ENCODE data around the gene MAN1A2.

DNA sequence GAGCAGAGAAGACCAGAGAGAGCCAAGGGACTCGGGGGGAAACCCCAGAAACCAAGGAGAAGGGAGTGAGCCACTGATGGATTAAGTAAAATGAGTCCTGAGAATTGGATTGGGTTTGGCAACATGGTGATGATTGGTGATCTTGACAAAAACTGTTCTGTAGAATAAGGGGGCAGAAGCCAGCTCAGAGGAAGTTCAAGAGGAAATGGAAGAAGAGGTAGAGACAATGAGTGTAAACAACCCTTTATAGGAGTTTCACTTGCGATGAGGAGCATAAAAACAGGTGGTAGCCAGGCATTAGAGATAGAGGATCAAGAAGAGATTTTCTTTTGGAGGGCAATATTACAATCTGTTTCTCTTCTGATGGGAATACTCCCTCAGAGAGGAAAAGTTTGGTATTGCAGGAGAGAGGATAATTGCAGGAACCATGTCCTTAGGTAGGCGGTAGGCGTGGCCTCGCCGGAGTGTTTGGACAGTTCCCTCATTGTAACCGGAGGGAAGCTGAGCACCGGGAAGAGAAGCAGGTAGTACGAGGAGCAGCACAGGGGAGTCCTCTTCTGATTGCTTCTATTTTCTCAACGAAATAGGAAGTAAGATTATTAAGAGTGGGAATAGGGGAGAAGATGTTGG lies 170.2 kb downstream of the MAN1A2 start:
- TF ChIP-seq RAD21 (IDR thresholded peaks at IDR 0.05; ENCODE audit: low read depth) (no peak), EZH2 (IDR thresholded peaks at IDR 0.05) (no peak), SRF (IDR thresholded peaks at IDR 0.05; ENCODE audit: low read depth) (no peak), POLR2AphosphoS5 (IDR thresholded peaks at IDR 0.05; ENCODE audit: low read depth, low read length) (no peak), JUND (IDR thresholded peaks at IDR 0.05) (no peak), YY1 (IDR thresholded peaks at IDR 0.05; ENCODE audit: extremely low read depth, insufficient replicate concordance, low read depth, low read length) (no peak), SP1 (IDR thresholded peaks at IDR 0.05; ENCODE audit: low read depth) (no peak), EZH2phosphoT487 (IDR thresholded peaks at IDR 0.05; ENCODE audit: borderline replicate concordance) (no peak), REST (IDR thresholded peaks at IDR 0.05; ENCODE audit: low read depth) (no peak; the same call in 1 of the 2 replicates), SIN3A (IDR thresholded peaks at IDR 0.05; ENCODE audit: low read depth) (no peak), POLR2A (IDR thresholded peaks at IDR 0.05; ENCODE audit: borderline replicate concordance, extremely low read depth, insufficient read depth, insufficient read length) (no peak), FOSL1 (IDR thresholded peaks at IDR 0.05; ENCODE audit: low read depth) (no peak)
- TF ChIP-seq, protein P1, sequence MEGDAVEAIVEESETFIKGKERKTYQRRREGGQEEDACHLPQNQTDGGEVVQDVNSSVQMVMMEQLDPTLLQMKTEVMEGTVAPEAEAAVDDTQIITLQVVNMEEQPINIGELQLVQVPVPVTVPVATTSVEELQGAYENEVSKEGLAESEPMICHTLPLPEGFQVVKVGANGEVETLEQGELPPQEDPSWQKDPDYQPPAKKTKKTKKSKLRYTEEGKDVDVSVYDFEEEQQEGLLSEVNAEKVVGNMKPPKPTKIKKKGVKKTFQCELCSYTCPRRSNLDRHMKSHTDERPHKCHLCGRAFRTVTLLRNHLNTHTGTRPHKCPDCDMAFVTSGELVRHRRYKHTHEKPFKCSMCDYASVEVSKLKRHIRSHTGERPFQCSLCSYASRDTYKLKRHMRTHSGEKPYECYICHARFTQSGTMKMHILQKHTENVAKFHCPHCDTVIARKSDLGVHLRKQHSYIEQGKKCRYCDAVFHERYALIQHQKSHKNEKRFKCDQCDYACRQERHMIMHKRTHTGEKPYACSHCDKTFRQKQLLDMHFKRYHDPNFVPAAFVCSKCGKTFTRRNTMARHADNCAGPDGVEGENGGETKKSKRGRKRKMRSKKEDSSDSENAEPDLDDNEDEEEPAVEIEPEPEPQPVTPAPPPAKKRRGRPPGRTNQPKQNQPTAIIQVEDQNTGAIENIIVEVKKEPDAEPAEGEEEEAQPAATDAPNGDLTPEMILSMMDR (IDR thresholded peaks at IDR 0.05 in 2 of 3, conservative IDR thresholded peaks at IDR 0.05 in 1 of 3; ENCODE audit: borderline replicate concordance in 1 of 3, insufficient read depth in 1 of 3, low read depth in 2 of 3, low read length in 2 of 3), result 0 out of 6 replicates have a peak, but pooled peaks of 1 of the 3 experiments have one; percentile 25
- TF ChIP-seq, protein P2, sequence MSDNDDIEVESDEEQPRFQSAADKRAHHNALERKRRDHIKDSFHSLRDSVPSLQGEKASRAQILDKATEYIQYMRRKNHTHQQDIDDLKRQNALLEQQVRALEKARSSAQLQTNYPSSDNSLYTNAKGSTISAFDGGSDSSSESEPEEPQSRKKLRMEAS (IDR thresholded peaks at IDR 0.05), result no peak

All from HCT116 (cell line).